HepG2 (cell line): ENCODE data around the gene HSPA1L. TPM values are rescaled to one million over a fixed set of nuclear protein-coding genes. Genes with fewer than 3 reads are reported as not detected.

Source experiments
- ATF2 ChIP-seq: sonication (generic); formaldehyde crosslinking; IDR thresholded peaks from 2 replicates; pipeline ENCODE4 v1.4.0; 2020; ENCODE audit warnings: missing genetic modification reagents
- CBX5 ChIP-seq: sonication (generic); formaldehyde crosslinking; IDR thresholded peaks from 2 replicates; pipeline ENCODE4 v1.4.0; 2020; ENCODE audit warnings: missing genetic modification reagents, borderline replicate concordance
- CHD4 ChIP-seq: fragments of 200-600 bp; sonication (generic); IDR thresholded peaks from 2 replicates; pipeline ENCODE4 v1.7.0; 2017; ENCODE audit warnings: mild to moderate bottlenecking, low read length, borderline replicate concordance
- ELF4 ChIP-seq: sonication (generic); formaldehyde crosslinking; IDR thresholded peaks from 2 replicates; pipeline ENCODE4 v1.5.0; 2020; ENCODE audit warnings: missing genetic modification reagents, mild to moderate bottlenecking, moderate library complexity, borderline replicate concordance
- FOXC1 ChIP-seq: sonication (generic); formaldehyde crosslinking; IDR thresholded peaks from 2 replicates; pipeline ENCODE4 v1.8.0; 2022; ENCODE audit warnings: mild to moderate bottlenecking, missing genetic modification reagents, borderline replicate concordance
- GLMP ChIP-seq: sonication (generic); formaldehyde crosslinking; IDR thresholded peaks from 2 replicates; pipeline ENCODE4 v1.9.0; 2021; ENCODE audit warnings: missing genetic modification reagents, mild to moderate bottlenecking, borderline replicate concordance
- HNRNPK ChIP-seq: fragments of 200-400 bp; formaldehyde crosslinking; IDR thresholded peaks from 2 replicates; pipeline ENCODE4 v1.6.1; 2018; ENCODE audit warnings: low read length, low read depth, moderate library complexity, mild to moderate bottlenecking; ENCODE audit not compliant: poor library complexity, severe bottlenecking
- IRF9 ChIP-seq: sonication (generic); formaldehyde crosslinking; IDR thresholded peaks from 2 replicates; pipeline ENCODE4 v1.8.0; 2022; ENCODE audit warnings: missing genetic modification reagents, mild to moderate bottlenecking, borderline replicate concordance
- MTA1 ChIP-seq: sonication (generic); formaldehyde crosslinking; IDR thresholded peaks from 2 replicates; pipeline ENCODE4 v1.4.0; 2020; ENCODE audit warnings: missing genetic modification reagents, mild to moderate bottlenecking, borderline replicate concordance
- NFRKB ChIP-seq: fragments of 450-650 bp; IDR thresholded peaks from 2 replicates; pipeline ENCODE4 v1.6.1; 2017
- PAWR ChIP-seq: sonication (generic); formaldehyde crosslinking; IDR thresholded peaks from 2 replicates; pipeline ENCODE4 v1.4.0; 2020; ENCODE audit warnings: missing genetic modification reagents, mild to moderate bottlenecking, borderline replicate concordance
- RARA ChIP-seq: IDR thresholded peaks from 2 replicates; pipeline ENCODE4 v1.6.1; 2016; ENCODE audit warnings: missing genetic modification reagents, missing compliant biosample characterization
- RNF2 ChIP-seq: fragments of 450-650 bp; conservative IDR thresholded peaks from 2 replicates; pipeline ENCODE4 v1.6.1; 2016; ENCODE audit warnings: low read depth
- SIN3A ChIP-seq: IDR thresholded peaks from 2 replicates; pipeline ENCODE4 v1.6.1; 2011; ENCODE audit warnings: low read depth, mild to moderate bottlenecking, control low read depth, low read length, borderline replicate concordance
- SKI ChIP-seq: fragments of 450-650 bp; IDR thresholded peaks from one replicate; pipeline ENCODE4 v1.6.1; 2018; ENCODE audit warnings: mild to moderate bottlenecking; ENCODE audit not compliant: partially characterized antibody
- SNAPC2 ChIP-seq: sonication (generic); formaldehyde crosslinking; IDR thresholded peaks from 2 replicates; pipeline ENCODE4 v1.8.1; 2022; ENCODE audit warnings: mild to moderate bottlenecking, missing genetic modification reagents
- ZBTB2 ChIP-seq: sonication (generic); formaldehyde crosslinking; IDR thresholded peaks from 2 replicates; pipeline ENCODE4 v1.8.0; 2022; ENCODE audit warnings: low read depth, missing genetic modification reagents
- ZFP37 ChIP-seq: sonication (generic); formaldehyde crosslinking; IDR thresholded peaks from 2 replicates; pipeline ENCODE4 v1.4.0; 2020; ENCODE audit warnings: missing genetic modification reagents, borderline replicate concordance
- ZNF296 ChIP-seq: sonication (generic); formaldehyde crosslinking; conservative IDR thresholded peaks from 2 replicates; pipeline ENCODE4 v1.5.0; 2020; ENCODE audit warnings: mild to moderate bottlenecking, missing genetic modification reagents
- ZNF331 ChIP-seq: sonication (generic); formaldehyde crosslinking; IDR thresholded peaks from 2 replicates; pipeline ENCODE4 v1.4.0; 2020; ENCODE audit warnings: missing genetic modification reagents
- ZNF512 ChIP-seq: sonication (generic); formaldehyde crosslinking; IDR thresholded peaks from 2 replicates; pipeline ENCODE4 v1.4.0; 2020; ENCODE audit warnings: mild to moderate bottlenecking, missing genetic modification reagents
- polyA plus RNA-seq, 8 experiments: library from polyadenylated mRNA; depleted of rRNA in 3 of 8; stranded (reverse) in 7 of 8; unstranded in 1 of 8; fragments of >200 nt; fragmentation: Illumina TruSeq in 4 of 8; extraction: Trizol in 4 of 8; gene quantifications; 2 replicates each; pipeline versions ENCODE4 v1.2.1 to v1.2.3, GENCODE V29; 2011 to 2016; ENCODE audit warnings: low read depth in 4 of 8, missing spikeins in 1 of 8, mixed read lengths in 1 of 8; ENCODE audit not compliant: insufficient read depth in 1 of 8
- total RNA-seq, 5 experiments: library from RNA; depleted of rRNA; stranded (reverse); fragments of >200 nt; fragmentation: Illumina TruSeq; extraction: Trizol; gene quantifications; 2 replicates each; pipeline ENCODE4 v1.2.3, GENCODE V29; 2016; ENCODE audit warnings: low read depth in 1 of 5

Gene HSPA1L
- total and polyA plus RNA-seq, 2 of the 13 experiments (the other 11 are each of a cell fraction or from before 2014, with no cell fraction given), result 0.55 to 1.0 TPM

GRCh38 chr6:31806470-31807272 lies 8.4 kb downstream of the HSPA1L start, which contains the start of gene LSM2 (continued):
- TF ChIP-seq ZNF296, result no peak
- TF ChIP-seq CBX5, result peak; percentile 76; the same call in 1 of the 2 replicates
- TF ChIP-seq ZBTB2 (CRISPR knock-in tag), result peak; percentile 89
- TF ChIP-seq ZFP37 (CRISPR knock-in tag), result peak; percentile 38; the same call in 1 of the 2 replicates
- TF ChIP-seq HNRNPK, result peak; percentile 93
- TF ChIP-seq CHD4, result no peak
- TF ChIP-seq PAWR (CRISPR knock-in tag), result peak; percentile 93; the same call in 1 of the 2 replicates
- TF ChIP-seq GLMP (CRISPR knock-in tag), result no peak
- TF ChIP-seq ZNF331 (CRISPR knock-in tag), result peak; percentile 69
- peak; percentile 97 for TF ChIP-seq MTA1 (CRISPR knock-in tag)
- TF ChIP-seq SNAPC2 (CRISPR knock-in tag), result peak; percentile 94; the same call in 1 of the 2 replicates
- no peak for TF ChIP-seq RARA (CRISPR knock-in tag)
- TF ChIP-seq FOXC1 (CRISPR knock-in tag), result peak; percentile 61; the same call in 1 of the 2 replicates
- TF ChIP-seq ATF2, result peak; percentile 85
- TF ChIP-seq ELF4 (CRISPR knock-in tag), result no peak
- TF ChIP-seq IRF9, result peak; percentile 97
- TF ChIP-seq SIN3A, result peak; percentile 82; the same call in 1 of the 2 replicates
- no peak for TF ChIP-seq NFRKB
- TF ChIP-seq ZNF512 (CRISPR knock-in tag), result no peak
- TF ChIP-seq RNF2, result no peak
- TF ChIP-seq SKI, result peak; percentile 84
